ENCODE measurements around the gene OR1I1. TPM values are rescaled to one million over a fixed set of nuclear protein-coding genes. Genes with fewer than 3 reads are reported as not detected.

Gene OR1I1
- polyA plus RNA-seq, 2 of the 4 experiments (the other 2 are of a cell fraction) = not detected

GRCh38 chr19:15111758-15112157 is 29.7 kb downstream of the OR1I1 start:
- Histone ChIP-seq H3K4me3 (no peak overlapping the region), H3K27ac (no peak overlapping the region), H3K9me3 (no peaks in the 10 kb centered on the region), H3K4me1 (peaks cover under 1% of the 10 kb centered on the region; the same call in 1 of the 3 replicates), H3K4me2 (no peak overlapping the region)
- 83% methylated on average over 1 of the region's 1 CpG for WGBS (ENCODE audit: missing lambda C conversion rate)
- ChIA-PET POLR2A (no interaction called here), CTCF (interaction anchor here (1.7 kb wide), 1 partner anchor 20 kb away, joined by 5 read pairs; no protein-coding TSS in a partner anchor)
- TF ChIP-seq ZSCAN20 (CRISPR knock-in tag; IDR thresholded peaks at IDR 0.05) = no peak
- TF ChIP-seq GATA3 (IDR thresholded peaks at IDR 0.05; ENCODE audit: borderline replicate concordance) = no peak
- TF ChIP-seq KDM5A (IDR thresholded peaks at IDR 0.05) = no peak
- TF ChIP-seq CHD4 (IDR thresholded peaks at IDR 0.05; ENCODE audit: borderline replicate concordance) = no peak
- TF ChIP-seq TFCP2L1 (CRISPR knock-in tag; IDR thresholded peaks at IDR 0.05) = no peak
- no peak for TF ChIP-seq FOSL2 (IDR thresholded peaks at IDR 0.05)
- no peak for TF ChIP-seq FOSL2 (CRISPR knock-in tag; IDR thresholded peaks at IDR 0.05)
- TF ChIP-seq HMGXB4 (CRISPR knock-in tag; IDR thresholded peaks at IDR 0.05; ENCODE audit: borderline replicate concordance) = no peak
- no peak for TF ChIP-seq ESRRA (IDR thresholded peaks at IDR 0.05; ENCODE audit: borderline replicate concordance, low read length)
- no peak for TF ChIP-seq JUN (IDR thresholded peaks at IDR 0.05)
- TF ChIP-seq POLR2A (IDR thresholded peaks at IDR 0.05; ENCODE audit: low read length) = no peak
- no peak for TF ChIP-seq EP300 (IDR thresholded peaks at IDR 0.05)
- no peak for TF ChIP-seq ELK1 (IDR thresholded peaks at IDR 0.05; ENCODE audit: low read depth, low read length)
- no peak for TF ChIP-seq KDM1A (IDR thresholded peaks at IDR 0.05; ENCODE audit: low read depth)
- TF ChIP-seq HES2 (IDR thresholded peaks at IDR 0.05) = no peak
- TF ChIP-seq, protein P1, sequence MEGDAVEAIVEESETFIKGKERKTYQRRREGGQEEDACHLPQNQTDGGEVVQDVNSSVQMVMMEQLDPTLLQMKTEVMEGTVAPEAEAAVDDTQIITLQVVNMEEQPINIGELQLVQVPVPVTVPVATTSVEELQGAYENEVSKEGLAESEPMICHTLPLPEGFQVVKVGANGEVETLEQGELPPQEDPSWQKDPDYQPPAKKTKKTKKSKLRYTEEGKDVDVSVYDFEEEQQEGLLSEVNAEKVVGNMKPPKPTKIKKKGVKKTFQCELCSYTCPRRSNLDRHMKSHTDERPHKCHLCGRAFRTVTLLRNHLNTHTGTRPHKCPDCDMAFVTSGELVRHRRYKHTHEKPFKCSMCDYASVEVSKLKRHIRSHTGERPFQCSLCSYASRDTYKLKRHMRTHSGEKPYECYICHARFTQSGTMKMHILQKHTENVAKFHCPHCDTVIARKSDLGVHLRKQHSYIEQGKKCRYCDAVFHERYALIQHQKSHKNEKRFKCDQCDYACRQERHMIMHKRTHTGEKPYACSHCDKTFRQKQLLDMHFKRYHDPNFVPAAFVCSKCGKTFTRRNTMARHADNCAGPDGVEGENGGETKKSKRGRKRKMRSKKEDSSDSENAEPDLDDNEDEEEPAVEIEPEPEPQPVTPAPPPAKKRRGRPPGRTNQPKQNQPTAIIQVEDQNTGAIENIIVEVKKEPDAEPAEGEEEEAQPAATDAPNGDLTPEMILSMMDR (IDR thresholded peaks at IDR 0.05) = no peak
- no peak for TF ChIP-seq TP53 (CRISPR knock-in tag; IDR thresholded peaks at IDR 0.05)
- no peak for TF ChIP-seq MAFK (IDR thresholded peaks at IDR 0.05; ENCODE audit: partially characterized antibody)
- no peak for TF ChIP-seq REST (IDR thresholded peaks at IDR 0.05)
- TF ChIP-seq HOXB13 (CRISPR knock-in tag; IDR thresholded peaks at IDR 0.05; ENCODE audit: low read depth) = no peak
- TF ChIP-seq MAZ (IDR thresholded peaks at IDR 0.05; ENCODE audit: borderline replicate concordance, low read depth, low read length) = no peak
- DNase-seq (ENCODE audit: low read depth in 1 of 2, low spot score in 1 of 2) = no peak
- ATAC-seq = no peak
- FAIRE-seq = no peak

All from A549 (cell line).